HG03457 (cell line): ENCODE measurements around the gene HLA-E.
"Not testable (repeated sequence)": the region's sequence is repeated elsewhere in the genome, so short reads cannot be mapped to it uniquely, and the experiment has no call there.

Experiments used
- ATAC-seq: cut with Tn5 transposase; IDR thresholded peaks from one replicate; pipeline ENCODE4 v1.9.1; 2021; ENCODE audit warnings: moderate number of reproducible peaks; ENCODE audit not compliant: unreplicated experiment

Gene HLA-E

DNA sequence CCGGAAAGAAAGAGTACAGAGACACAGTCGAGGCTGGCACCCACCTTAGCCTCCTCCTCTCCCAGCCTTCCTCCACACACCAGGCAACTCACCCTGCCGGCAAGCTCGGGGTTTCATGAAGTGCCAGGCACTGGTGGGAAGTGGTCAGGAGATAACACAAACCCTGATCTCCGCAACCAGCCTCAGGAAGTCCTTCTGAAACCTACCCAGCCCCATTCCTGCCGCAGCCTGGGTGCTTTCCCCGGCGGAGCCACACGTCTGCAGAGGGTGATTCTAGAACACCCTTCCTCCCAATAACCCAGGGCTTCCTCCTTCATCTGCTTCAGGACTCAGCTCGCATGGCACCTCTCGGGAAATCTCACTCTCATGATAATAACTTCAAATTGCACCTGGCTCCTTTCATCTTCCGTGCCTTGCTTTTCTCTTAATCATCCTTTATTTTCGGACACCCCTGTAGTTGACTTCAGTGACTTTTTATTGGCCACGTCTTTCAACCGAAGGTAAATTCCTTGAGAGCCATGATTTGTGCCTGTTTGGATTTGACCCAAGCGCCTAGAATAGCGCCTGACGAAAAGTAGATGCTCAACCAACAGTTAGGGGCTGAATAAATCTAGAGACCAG is 8.7 kb upstream of the HLA-E start:
- no peak for ATAC-seq

DNA sequence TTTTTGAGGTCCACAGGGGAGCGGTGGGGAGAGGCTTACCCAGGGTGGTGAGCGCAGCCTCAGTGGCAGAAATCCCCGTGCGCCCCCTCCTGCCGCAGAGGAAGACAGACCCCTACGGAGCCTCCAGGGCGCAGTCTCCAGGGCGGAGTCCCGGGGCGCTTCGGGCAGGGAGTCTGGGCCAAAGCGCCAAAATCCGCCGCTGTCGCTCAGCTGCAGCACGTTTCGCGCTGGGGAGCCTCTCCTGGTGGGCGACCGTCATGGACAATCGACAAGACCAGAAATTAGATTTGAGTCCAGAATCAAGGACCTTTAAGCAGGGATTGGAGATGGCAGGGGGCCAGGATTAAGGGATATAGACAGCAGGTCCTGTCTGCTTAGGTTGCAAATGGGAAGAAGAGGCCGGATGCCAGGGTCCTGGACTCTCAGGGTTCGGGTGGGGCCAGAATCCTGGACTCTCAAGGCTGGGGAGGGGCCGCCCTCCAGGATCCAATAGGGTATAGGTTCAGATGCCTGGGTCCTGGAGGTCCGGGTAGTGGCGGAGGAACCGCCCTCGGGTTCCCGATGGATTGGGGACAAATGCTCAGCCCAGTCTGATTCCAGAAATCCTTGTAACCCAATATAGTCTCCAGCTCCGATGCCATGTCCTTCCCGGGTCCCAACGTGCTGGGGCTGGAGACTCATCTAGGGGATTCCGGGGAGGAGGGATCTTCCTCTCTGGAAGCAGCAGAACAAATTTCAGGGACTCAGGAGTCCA is 7.9 kb upstream of the HLA-E start:
- no peak for ATAC-seq

- ATAC-seq = not testable (repeated sequence)
Measured at GRCh38 chr6:30481965-30482644, 7.2 kb upstream of the HLA-E start.

GRCh38 chr6:30483677-30484279 is 5.5 kb upstream of the HLA-E start:
- ATAC-seq = no peak

DNA sequence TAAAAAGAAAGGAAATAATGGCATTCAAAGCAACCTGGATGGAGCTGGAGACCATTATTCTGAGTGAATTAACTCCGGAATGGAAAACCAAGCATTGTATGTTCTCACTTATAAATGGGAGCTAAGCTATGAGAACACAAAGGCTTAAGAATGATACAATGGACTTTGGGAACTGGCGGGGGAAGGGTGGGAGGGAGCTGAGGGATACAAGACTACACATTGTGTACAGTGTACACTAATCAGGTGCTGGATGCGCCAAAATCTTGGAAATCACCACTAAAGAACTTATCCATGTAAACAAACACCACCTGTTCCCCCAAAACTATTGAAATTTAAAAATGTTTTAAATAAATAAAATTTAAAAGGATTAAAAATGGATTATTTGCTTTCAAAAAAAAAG is 4.1 kb upstream of the HLA-E start:
- ATAC-seq = no peak

- ATAC-seq = no peak
Measured at GRCh38 chr6:30487926-30488325, 1.4 kb upstream of the HLA-E start.

- not testable (repeated sequence) for ATAC-seq
Measured at GRCh38 chr6:30488697-30489080, 620 bp upstream of the HLA-E start.

DNA sequence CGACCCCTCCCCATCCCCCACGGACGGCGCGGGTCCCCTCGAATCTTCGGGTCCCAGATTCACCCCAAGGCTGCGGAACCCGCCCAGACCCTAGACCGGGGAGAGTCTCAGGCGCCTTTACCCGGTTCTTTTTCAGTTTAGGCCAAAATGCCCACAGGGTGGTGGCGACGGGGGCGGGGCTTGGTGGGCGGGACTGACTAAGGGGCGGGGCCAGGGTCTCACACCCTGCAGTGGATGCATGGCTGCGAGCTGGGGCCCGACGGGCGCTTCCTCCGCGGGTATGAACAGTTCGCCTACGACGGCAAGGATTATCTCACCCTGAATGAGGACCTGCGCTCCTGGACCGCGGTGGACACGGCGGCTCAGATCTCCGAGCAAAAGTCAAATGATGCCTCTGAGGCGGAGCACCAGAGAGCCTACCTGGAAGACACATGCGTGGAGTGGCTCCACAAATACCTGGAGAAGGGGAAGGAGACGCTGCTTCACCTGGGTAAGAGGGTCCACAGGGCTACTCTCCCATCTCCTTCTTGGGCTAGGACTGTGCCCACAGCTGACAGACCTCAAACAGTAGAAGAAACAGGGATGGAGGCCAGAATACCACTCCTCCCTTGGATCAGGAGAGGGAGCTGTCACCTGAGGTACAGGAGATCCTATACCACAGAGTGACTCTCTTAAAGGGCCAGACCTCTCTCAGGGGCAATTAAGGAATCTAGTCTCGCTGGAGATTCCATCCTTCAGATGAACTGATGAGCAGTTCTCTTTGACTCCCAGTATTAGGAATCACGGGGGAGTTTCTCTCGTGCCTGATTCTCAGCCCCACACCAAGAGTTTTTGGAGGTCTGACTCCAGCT is 942 bp downstream of the HLA-E start:
- no peak for ATAC-seq

DNA sequence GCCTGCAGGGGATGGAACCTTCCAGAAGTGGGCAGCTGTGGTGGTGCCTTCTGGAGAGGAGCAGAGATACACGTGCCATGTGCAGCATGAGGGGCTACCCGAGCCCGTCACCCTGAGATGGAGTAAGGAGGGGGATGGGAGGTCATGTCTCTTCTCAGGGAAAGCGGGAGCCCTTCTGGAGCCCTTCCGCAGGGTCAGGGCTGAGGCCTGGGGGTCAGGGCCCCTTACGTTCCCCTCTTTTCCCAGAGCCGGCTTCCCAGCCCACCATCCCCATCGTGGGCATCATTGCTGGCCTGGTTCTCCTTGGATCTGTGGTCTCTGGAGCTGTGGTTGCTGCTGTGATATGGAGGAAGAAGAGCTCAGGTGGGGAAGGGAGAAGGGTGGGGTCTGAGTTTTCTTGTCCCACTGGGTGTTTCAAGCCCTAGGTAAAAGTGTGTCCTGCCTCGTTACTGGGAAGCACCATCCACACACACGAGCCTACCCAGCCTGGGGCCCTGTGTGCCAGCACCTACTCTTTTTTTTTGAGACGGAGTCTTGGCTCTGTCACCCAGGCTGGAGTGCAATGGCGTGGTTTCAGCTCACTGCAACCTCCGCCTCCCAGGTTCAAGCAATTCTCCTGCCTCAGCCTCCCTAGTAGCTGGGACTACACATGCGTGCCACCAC is 2.1 kb downstream of the HLA-E start:
- not testable (repeated sequence) for ATAC-seq

DNA sequence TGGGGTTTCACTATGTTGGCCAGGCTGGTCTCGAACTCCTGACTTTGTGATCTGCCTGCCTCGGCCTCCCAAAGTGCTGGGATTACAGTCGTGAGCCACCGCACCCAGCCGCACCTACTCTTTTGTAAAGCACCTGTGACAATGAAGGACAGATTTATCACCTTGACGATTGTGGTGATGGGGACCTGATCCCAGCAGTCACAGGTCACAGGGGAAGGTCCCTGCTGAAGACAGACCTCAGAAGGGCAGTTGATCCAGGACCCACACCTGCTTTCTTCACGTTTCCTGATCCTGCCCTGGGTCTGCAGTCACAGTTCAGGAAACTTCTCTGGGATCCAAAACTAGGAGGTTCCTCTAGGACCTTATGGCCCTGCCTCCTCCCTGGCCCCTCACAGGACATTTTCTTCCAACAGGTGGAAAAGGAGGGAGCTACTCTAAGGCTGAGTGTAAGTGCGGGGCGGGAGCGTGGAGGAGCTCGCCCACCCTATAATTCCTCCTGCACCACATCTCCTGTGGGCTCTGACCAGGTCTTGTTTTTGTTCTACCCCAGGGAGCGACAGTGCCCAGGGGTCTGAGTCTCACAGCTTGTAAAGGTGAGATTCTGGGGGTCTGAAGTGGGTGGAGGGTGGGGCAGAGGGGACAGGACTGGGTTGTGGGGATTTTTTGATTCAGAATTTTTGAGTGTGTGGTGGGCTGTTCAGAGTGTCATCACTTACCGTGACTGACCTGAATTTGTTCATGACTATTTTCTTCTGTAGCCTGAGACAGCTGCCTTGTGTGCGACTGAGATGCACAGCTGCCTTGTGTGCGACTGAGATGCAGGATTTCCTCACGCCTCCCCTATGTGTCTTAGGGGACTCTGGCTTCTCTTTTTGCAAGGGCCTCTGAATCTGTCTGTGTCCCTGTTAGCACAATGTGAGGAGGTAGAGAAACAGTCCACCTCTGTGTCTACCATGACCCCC is 3.0 kb downstream of the HLA-E start:
- ATAC-seq = no peak

DNA sequence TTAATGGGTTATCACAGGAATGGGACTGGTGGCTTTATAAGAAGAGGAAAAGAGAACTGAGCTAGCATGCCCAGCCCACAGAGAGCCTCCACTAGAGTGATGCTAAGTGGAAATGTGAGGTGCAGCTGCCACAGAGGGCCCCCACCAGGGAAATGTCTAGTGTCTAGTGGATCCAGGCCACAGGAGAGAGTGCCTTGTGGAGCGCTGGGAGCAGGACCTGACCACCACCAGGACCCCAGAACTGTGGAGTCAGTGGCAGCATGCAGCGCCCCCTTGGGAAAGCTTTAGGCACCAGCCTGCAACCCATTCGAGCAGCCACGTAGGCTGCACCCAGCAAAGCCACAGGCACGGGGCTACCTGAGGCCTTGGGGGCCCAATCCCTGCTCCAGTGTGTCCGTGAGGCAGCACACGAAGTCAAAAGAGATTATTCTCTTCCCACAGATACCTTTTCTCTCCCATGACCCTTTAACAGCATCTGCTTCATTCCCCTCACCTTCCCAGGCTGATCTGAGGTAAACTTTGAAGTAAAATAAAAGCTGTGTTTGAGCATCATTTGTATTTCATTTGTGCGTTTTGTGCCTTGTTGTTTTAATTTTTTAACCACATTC is 4.4 kb downstream of the HLA-E start:
- ATAC-seq = no peak

DNA sequence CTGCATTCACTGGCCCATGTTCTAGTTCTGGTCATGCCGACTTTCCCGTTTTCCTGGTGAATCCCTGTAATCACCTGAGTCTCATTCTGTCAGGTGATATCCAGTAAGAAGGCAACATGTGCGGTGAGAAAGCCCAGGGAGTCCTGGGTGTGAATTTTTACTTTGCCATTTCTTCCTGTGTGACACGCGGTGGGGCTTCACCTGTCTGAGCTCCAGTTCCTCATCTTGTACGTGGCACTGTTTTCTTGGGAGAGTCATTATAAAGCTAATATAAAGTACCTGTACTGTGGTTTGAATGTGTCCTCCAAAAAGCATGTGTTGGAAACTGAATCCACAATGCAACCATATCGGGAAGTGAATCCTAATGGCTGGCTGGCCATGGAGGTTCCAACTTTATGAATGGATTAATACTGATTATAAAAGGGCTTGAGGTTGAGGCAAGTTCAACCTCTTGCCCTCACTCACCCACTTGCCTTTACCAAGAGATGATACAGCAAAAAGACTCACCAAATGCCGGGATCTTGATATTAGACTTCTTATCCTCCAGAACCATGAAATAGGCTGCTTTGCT is 5.1 kb downstream of the HLA-E start:
- no peak for ATAC-seq

GRCh38 chr6:30495060-30495459 is 5.8 kb downstream of the HLA-E start:
- not testable (repeated sequence) for ATAC-seq

- ATAC-seq = no peak
Measured at GRCh38 chr6:30495993-30496392, 6.7 kb downstream of the HLA-E start.

DNA sequence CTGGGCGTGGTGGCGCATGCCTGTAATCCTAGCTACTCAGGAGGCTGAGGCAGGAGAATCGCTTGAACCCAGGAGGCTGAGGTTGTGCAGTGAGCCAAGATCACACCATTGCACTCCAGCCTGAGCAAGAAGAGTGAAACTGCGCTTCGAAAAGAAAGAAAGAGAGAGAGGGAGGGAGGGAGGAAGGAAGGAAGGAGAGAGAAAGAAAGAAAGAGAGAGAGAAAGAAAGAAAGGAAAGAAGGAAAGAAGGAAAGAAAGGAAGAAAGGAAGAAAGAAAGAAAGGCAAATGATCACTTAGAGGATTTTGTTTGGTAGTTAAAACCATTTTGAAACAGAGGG is 7.9 kb downstream of the HLA-E start:
- ATAC-seq = not testable (repeated sequence)

DNA sequence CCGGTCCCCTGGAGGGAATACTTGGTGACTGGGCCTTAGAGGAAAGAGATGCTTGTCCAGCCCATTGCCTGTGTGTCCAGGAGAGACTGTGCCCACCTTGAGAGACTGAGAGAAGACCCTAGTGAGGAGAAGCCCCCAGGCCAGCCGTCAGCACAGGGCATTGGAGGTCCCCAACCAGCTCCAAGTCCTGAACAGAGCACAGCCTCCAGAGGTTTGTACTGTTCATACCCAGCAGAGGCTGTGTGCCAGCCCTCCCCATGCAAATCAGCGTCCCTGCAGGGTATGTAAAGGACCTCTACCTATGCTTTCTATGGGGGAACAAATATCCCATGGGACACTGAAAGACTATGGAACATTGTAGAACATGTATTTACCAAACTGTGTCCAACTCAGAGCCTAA is 8.4 kb downstream of the HLA-E start:
- no peak for ATAC-seq

DNA sequence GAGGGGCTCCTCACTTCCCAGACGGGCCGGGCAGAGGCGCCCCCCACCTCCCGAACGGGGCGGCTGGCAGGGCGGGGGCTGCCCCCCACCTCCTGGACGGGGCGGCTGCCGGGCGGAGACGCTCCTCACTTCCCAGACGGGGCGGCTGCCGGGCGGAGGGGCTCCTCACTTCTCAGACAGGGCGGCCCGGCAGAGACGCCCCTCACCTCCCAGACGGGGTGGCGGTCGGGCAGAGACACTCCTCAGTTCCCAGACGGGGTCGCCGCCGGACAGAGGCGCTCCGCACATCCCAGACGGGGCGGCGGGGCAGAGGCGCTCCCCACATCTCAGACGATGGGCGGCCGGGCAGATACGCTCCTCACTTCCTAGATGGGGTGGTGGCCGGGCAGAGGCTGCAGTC is 9.4 kb downstream of the HLA-E start:
- ATAC-seq = not testable (repeated sequence)
